NCI-H2227 treated with DMSO at 0.1 percent for 48 hours (cell line): ENCODE measurements around the gene RIMBP2.

ENCODE experiments used
- DNase-seq: peaks from one replicate; lab custom pipeline; 2025; lab: John Stamatoyannopoulos, UW

RIMBP2 gene

DNA sequence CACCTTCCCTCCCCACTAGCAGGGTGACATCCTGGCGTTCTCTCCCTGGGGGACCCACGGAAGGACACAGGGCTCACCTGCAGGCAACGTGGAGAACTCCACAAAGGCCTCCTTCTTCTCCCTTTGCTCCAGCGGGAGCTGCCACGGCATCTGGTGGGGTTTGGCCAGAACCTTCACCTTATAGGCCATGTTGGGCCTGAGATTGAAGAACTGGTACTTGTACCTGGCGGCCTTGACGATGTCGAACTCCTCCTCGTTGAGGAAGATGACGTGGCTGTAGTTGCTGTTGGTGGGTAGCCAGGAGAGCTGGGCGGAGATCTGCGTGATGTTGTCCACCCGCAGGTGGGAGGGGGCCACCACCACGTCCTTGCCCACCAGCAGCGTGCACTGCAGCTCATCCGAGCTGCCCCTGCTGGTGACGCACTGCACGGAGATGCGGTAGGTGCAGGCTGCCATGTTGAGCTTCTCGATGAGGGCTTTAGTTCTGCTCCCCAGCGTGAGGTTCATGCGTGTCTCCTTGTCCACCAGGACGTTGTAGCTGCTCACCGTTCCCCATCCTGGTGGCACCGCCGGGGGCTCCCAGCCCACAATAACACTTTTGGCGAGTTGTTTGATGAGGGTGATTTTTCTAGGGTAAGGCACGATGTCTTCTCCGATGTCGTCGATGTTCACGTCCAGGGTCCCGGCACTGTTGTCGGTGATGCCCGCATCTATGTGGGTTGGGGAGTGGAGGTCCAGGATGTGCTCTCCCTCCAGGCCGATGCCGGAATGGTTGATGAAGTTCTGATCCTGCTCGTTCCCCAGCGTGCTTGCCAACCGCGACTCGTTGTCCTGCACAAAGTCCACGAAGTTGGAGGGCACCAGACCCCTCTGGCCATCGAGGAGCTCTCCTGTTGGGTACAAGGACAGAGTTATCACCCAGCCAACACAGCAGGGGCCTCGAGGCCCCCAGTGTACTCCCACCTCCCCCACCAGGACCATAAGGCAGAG is 274.0 kb downstream of the RIMBP2 start:
- DNase-seq, result no peak

DNA sequence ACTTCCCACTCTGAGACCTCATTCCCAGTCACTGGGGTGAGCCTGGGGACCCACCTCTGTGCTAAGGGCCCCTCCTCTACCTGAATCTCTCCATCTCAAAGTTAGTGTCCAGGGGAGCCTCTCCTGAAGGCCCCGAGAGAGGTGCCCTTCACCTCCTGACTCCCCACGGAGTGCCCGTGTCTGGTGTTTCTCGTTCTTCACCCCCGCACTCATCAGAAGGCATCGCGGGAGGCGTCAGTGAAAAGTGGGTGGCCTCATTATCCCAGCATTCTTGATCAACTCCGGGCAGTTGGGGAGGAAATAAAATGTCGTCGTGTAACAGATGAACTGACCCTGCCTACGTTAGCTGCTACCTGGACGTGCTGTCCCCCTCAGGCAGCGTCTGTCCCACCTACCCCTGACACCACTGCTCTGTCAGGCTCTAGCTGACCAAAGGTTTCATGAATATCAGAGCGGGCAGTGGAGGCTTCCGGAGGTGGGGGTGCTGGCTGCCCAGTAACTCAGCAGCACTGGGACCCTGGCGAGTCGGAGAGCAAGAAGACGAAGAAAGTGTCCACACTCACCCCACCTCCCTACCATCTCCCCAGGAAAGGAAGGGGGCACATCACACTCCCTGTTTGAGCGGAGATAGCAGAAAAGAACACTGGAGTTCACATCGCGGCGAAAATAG is 275.6 kb downstream of the RIMBP2 start:
- no peak for DNase-seq

DNA sequence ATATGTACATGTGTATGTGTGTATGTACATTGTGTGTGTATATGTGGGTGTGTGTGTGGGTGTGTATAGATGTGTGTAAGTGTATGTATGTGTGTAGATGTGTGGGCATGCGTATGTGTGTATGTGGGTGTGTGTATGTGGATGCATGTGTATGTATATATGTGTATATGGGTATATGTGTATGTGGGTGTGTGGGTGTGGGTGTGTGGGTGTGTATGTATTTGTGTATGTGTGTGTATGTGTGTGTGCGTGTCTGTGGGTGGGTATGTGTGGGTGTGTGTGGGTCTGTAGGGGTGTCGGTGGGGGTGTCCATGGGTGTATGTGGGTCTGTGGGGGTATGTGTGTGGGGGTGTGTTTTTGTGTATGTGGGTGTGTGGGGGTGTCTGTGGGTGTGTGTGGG is 276.8 kb downstream of the RIMBP2 start:
- no peak for DNase-seq

- DNase-seq, result no peak
These were observed 277.4 kb downstream of the RIMBP2 start for GRCh38 chr12:130438711-130439110.

GRCh38 chr12:130438243-130438620 is 277.9 kb downstream of the RIMBP2 start:
- DNase-seq, result no peak

DNA sequence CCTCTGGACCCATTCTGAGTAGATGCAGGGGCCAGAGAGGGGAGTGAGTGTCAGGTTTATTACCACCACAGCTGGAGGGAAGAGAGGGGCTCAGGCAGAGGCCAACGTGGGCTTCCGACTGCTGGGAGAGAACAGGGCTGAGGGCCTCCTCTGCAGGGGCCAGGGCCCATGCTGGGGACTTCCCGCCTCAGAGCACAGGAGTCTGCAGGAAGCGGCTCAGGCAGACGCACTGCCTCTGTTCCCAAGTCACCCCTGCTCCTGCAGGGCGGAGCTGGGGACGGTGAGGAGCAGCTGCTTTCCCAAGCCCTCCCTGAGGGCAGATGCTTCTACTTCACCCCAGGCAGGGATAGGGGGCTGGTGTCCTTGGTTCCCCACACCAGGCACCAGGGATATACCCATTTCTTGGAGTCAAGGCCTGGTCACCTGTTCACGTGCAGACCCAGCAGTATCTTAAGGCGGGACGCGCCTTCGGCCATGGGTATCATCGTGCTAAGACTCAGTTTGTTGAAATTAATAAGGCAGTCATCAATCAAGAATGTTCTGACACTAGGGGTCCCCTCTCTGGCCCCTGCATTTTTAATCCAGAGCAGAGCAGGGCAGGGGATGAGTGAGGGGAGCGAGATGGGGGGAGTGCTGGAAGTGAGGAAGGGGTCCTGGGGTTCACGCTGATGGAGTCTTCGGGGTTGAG is 278.4 kb downstream of the RIMBP2 start:
- no peak for DNase-seq

DNA sequence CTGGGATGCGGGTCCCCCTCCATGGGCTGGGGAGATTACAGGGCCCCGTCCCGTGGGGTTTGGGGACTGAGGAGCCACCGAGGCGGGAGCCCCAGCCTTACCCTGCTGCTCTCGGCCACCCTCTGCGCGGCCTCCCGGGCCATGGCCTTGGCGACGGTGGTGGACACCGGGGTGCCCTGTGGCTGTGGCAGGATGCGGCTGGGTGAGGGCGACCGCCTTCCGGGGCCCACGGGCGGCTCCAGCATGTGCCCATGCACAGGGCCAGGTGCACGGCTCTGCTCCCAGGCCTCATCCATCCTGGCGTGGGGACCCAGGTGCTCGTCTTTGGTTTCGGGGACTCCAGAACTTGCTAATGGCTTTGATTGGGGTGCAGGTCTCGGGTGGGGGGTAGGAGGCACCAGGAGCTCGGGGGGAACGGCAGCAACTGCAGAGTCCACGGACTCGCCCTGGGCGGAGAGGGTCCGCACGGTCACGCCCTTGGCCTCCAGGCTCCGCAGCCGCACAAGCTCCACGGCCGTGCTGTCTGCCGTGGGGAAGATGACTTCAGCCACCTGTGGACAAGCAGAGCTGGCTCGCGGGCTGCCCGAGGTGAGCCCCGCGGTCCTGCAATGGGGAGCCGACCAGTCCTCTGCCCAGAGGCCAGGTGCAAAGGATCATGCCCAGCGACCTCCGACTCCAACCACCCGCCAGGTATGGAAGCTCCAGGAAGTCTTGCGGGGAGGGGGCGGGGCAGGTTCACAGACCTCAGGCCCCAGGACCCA is 279.2 kb downstream of the RIMBP2 start:
- no peak for DNase-seq

DNA sequence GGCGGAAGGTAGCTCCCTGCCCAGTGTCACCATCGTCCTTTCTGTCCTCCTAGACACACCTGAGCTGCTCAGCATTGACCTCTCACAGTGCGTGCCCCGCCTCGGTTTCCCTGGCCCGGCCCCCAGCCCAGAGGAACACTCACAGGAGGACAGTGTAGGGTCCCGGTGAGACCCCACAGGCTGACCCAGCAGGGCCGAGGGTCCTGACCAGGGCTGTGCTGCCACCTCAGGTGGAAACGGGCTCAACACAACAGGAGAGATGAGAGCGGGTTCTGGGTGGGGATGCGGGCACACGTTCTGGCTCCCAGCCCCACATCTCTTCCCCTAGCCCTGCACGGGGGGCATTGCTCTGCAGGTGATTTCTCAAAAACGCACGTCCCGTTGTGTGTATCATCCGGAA is 280.3 kb downstream of the RIMBP2 start:
- no peak for DNase-seq

DNA sequence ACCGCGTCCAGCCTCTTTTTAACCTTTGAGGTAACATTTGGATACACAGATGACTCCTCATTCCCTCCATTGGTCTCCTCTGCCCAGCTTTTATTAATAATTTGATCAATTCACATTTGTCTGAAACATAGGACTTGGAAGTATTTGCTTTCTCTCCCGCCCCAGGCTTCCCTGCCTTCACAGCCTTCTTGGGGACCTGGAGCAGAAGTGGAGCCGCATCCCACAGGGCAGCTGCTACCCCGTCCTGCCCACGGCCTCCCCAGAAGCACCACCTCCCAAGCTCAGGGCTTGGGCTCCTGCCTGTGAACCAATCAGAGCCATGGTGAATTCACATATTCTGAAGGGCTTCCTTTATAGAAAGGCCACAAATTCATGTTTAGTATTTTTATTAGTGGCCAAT is 280.8 kb downstream of the RIMBP2 start:
- no peak for DNase-seq

- DNase-seq, result no peak
These were observed 281.5 kb downstream of the RIMBP2 start for GRCh38 chr12:130434560-130434959.

DNA sequence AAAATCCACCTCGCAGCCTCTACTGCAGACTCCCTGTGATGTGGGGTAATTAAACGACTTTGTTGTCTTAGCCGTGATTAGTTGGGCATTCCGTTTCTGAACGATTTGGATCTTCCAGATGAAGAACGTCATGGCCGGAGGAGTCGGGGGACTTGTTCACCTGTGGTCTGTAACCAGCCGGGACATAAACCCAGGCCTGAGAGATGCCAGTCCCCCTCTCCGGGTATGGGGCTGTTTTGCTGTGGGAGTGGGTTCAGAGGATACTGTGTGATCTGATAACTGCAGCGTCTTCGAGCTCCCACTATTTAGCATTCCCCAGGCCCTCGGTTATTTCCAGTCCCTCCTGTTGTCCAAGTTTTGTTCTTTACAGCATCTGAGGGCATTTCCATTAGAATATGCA is 282.3 kb downstream of the RIMBP2 start:
- DNase-seq, result no peak

GRCh38 chr12:130433411-130433810 is 282.7 kb downstream of the RIMBP2 start:
- DNase-seq, result no peak

DNA sequence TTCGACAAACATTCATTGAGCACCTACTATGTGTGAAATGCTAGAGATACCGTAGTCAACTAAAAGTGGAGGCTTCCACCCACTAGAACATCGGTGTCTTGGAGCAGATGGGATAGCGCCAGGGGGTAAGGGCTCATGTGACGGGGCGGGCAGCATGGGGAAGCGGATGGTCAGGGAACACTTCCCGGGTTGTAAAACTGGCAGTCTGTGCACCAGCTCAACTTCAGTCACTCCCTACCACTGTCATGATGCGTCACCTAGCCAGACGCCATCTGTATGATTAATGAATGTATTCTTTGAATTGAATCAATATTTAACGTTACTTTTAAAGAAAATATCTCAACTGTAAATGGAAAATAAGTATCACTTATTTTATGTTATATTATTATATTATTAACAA is 284.9 kb downstream of the RIMBP2 start:
- no peak for DNase-seq

- no peak for DNase-seq
These were observed 286.2 kb downstream of the RIMBP2 start for GRCh38 chr12:130429656-130430505.

DNA sequence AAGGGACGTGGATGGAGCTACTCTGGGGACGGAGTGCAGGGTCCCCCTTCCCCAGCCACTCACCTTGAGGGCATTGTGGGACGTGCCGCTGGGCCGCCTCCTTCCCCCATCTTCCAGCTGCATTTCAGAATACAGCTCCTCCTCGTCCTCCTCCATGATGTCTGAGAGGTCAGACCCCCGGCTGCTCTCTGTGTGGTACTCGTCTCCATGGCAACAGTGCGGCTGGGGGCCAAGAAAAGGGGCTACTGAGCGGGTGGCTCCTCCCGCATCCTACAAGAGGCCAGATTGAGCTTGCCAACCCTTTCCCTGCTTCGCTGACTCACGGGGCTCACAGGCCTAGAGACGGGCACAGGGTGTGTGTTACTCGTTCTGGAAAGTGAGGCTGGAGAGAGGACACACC is 288.0 kb downstream of the RIMBP2 start:
- no peak for DNase-seq

DNA sequence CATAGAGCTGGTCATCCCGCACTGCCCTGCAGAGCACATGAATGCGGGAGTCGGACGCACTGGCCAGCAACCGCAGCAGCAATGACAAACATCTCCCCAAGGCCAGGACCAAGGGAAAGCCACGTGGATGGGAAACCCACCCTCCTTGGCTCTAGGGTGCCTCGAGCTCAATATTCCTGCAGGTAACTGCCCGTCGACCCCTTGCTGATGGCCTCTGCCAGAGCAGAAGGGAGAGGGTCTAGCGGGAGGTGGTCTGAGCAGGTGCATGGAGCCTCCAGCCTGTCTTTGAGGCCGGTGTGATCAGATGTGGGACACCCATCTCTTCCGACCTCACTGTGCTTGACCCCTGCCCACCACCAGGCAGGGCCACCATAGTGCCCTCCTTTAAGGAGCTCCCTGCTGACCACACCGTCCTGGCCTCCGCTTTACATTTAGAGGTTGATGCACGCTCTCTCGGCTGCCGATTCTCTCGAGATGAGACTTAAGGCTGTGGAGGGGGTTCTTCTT is 288.7 kb downstream of the RIMBP2 start:
- no peak for DNase-seq

GRCh38 chr12:130425698-130426245 is 290.3 kb downstream of the RIMBP2 start:
- no peak for DNase-seq

GRCh38 chr12:130424858-130425697 is 291.0 kb downstream of the RIMBP2 start:
- no peak for DNase-seq

DNA sequence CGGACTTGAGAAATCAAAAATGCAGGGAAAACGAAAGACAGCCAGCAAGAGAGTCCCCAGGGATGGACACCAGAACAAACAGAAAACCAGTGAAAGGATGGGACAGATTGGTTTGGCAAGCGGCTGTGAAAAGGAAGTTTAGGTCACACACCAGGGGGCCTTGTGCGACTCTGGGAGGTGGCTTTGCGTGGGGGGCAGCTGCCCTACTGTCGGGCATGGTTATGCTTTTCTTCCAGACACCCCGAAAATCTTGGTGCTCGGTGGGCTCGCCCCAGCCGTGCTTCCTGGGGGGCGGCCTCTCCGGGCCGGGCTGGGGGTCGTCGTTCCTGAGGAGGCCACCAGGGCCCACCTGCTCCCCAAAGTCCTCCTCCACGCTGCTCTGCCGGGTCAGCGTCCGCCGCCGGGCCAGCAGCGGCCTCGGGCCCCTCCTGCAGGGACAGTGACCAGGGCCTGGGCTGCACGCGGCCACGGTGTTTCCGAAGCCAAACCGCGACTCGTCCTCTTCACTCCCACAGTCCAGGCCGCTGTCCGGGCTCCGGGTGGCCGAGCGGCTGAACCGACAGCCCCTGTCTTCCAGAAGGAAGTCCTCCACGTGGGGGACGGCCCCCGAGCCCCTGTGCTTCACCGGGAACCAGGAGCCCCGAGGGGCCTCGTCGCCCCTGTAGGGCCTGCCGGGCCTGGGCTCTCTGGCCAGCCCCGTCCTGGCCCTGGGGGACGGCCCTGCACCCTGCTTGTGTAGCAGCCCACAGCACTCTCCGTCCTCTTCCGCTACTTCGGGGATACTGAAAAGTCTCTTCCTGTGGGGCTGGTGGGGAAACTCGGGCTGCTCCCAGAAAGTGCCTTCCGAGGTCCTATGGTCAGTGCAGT is 291.9 kb downstream of the RIMBP2 start:
- no peak for DNase-seq
